ENCODE data around the gene SRRT.
"Not testable (repeated sequence)": the region's sequence is repeated elsewhere in the genome, so short reads cannot be mapped to it uniquely, and the experiment has no call there.

Gene SRRT

DNA sequence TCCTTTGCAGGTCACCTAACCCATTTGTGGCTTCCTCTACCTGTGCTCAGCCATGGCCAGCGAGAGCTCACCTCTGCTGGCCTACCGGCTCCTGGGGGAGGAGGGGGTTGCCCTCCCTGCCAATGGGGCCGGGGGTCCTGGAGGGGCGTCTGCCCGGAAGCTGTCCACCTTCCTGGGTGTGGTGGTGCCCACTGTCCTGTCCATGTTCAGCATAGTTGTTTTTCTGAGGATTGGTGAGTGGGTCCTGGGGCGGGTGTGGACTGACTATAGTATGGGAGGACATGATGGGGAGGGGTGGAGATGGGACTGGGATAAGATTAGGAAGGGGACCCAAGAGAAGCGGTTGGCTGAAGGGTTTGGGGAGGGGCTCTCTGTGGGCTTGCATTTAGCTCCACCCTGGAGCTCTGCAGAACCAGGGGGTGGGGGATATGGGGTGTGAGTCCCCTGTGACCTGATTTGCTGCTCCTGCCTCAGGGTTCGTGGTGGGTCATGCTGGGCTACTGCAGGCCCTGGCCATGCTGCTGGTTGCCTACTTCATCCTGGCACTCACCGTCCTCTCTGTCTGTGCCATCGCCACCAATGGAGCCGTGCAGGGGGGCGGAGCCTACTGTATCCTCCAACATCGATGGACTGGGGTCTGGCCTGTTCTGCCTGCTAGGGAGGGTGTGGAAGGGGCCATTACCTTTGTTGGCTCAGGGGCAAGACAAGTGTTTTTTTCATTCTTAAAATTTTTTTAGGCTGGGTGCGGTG, 20.6 kb upstream of the SRRT start:
- no peak for DNase-seq (ENCODE audit: low read depth)

DNA sequence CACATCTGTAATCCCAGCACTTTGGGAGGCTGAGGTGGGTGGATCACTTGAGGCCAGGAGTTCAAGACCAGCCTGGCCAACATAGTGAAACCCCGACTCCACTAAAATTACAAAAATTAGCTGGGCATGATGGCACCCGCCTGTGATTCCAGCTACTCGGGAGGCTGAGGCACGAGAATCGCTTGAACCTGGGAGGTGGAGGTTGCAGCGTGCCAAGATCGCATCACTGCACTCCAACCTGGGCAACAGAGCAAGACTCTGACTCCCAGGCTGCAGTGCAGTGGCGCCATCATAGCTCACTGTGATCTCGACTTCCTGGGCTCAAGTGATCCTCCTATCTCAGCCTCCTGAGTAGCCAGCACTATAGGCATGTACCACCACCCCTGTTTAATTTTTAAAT, 20.0 kb upstream of the SRRT start:
- not testable (repeated sequence) for DNase-seq (ENCODE audit: low read depth)

DNA sequence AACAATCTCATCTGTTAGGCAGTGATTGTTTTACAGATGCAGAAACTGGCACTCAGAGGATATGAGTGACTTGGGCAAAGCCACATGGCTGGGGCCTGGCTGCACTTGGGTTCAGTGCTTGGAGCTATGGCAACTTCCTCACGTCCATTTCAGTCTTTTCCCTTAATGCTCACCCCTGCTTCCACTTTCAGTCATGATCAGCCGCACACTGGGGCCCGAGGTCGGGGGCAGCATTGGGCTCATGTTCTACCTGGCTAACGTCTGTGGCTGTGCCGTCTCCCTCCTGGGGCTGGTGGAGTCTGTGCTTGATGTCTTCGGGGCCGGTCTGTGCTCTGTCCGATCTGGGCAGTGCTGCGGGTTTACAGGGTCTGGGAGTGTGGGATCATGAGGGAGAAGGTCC, 19.4 kb upstream of the SRRT start:
- no peak for DNase-seq (ENCODE audit: low read depth)

DNA sequence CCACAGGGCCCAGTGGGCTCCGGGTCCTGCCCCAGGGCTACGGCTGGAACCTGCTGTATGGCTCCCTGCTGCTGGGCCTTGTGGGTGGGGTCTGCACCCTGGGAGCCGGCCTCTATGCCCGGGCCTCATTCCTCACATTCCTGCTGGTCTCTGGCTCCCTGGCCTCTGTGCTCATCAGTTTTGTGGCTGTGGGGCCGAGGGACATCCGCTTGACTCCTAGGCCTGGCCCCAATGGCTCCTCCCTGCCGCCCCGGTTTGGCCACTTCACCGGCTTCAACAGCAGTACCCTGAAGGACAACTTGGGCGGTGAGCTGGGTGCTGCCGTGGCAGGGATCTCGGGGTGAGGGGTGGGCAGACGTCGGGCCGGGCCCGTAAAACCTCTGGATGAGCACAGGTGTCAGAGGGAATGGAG, 18.0 kb upstream of the SRRT start:
- DNase-seq (ENCODE audit: low read depth) = no peak

DNA sequence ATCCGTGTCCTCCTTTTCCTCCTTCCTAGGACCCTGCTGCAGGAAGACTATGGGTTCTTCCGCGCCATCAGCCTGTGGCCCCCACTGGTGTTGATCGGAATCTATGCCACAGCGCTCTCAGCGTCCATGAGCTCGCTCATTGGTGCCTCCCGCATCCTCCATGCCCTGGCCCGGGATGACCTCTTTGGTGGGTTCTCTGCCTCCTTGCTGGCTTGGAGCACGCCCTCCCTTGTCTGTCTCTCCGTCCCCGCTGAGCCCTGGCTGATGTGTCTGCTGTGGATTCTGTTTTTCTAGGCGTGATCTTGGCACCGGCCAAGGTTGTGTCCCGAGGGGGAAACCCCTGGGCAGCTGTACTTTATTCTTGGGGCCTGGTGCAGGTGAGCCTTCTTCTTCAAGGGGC, 15.0 kb upstream of the SRRT start:
- no peak for DNase-seq (ENCODE audit: low read depth)

DNA sequence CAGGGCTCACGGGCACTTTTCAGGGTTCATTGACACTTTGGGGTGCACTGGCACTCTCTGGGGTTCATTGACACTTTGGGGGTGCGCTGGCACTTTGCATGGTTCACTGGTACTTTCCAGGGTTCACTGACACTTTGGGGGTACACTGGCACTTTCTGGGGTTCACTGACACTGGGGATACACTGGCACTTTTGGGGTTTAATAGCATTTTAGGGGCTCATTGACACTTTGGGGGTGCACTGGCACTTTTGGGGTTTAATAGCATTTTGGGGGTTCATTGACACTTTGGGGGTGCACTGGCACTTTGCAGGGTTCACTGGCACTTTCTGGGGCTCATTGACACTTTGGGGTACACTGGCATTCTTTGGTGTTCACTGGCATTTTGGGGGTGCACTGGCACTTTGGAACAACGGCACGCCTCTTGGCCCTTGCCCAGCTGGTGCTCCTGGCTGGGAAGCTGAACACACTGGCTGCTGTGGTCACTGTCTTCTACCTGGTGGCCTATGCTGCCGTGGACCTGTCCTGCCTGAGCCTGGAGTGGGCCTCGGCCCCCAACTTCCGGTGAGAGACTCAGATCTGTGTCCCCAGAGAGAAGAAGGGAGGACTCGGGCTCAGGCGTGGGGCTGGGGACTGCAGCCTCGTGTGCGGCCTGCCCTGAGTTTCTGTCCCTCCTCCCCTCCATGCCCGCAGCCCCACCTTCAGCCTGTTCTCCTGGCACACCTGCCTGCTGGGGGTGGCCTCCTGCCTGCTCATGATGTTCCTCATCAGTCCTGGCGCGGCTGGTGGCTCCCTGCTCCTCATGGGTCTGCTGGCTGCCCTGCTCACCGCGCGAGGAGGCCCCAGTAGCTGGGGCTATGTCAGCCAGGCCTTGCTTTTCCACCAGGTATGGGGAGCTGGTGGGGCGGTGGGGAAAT, 13.9 kb upstream of the SRRT start:
- DNase-seq (ENCODE audit: low read depth) = no peak

DNA sequence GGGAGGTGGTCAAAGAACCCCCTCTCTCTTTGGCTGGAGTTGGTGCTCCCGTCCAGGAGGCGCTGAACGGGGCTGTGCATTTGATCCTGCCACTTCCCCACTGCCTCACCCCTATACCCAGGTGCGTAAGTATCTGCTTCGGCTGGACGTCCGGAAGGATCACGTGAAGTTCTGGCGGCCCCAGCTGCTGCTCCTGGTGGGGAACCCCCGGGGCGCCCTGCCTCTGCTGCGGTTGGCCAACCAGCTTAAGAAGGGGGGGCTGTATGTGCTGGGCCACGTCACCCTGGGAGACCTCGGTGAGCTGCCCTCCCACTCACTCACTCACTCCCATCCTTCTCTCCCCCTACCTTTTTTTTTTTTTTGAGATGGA, 13.3 kb upstream of the SRRT start:
- DNase-seq (ENCODE audit: low read depth) = no peak

DNA sequence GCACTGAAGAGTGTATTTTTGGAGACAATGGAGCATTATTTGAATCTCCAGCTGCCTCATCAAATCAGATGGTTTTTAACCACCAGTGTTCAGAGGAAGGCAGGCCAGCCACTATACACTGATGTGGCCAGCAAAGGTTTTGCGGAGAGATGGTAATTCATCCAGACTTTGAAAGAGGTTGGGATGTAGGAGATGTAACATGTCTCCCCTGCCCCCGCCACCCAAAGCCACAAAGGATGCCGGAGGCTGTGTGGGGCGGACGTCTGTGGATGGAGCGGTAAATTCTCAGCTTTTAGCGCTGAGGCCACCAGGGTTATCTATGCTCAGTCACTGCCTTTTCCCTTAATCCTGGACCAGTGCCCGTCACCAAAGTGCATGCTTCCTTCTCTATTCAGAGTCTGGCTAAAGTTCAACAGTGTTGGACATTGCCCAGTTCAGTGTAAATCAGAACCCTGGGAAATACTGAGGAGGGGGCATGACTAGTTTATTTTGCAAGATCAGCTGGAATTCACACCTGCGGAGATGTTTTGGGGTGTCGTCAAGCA, 11.4 kb upstream of the SRRT start:
- no peak for DNase-seq (ENCODE audit: low read depth)

DNA sequence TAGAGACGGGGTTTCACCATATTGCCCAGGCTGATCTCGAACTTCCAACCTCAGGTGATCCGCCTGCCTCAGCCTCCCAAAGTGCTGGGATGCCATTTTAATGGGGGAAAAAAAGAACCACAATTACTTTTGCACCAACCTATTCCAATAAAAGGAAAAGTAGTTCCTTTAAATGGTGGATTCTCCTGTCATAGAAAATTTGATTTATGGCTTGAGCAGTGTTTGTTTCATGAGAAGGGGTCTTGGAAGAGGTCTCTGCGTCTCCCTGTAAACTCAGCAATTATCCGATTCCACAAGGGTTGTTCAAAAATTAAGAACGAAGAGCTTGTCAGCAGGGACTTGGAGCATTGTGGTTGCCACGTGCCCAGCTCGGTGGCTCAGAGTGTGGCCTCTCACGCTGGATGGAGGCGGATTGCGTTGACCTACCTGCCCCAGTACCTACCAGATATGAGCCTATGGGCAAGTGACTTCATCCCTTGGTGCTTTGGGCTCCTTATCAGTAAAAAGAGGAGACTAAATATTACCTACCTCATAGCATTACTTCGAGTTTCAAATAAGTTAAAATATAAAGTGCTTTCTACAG, 10.5 kb upstream of the SRRT start:
- no peak for DNase-seq (ENCODE audit: low read depth)

DNA sequence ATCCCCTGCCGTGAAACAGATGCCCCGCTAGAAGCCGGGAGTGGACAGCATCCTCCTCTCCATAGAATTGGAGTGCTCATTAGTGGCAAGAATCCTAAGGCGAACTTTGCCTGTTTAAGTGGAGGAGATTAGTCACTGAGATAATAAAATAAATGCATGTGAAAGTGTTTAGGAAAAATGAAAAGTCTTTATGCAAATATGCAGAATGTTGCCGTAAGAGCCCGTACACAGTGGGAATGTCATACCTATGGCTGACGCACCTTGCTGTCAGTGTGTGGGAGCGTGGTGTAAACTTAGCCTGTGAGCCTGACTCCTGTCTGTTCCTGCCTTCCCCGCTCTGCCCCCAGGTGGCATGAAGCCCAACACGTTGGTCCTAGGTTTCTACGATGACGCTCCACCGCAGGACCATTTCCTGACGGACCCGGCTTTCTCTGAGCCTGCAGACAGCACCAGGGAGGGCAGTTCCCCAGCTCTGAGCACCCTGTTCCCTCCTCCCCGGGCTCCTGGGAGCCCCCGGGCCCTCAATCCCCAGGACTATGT, 9.5 kb upstream of the SRRT start:
- DNase-seq (ENCODE audit: low read depth) = no peak

DNA sequence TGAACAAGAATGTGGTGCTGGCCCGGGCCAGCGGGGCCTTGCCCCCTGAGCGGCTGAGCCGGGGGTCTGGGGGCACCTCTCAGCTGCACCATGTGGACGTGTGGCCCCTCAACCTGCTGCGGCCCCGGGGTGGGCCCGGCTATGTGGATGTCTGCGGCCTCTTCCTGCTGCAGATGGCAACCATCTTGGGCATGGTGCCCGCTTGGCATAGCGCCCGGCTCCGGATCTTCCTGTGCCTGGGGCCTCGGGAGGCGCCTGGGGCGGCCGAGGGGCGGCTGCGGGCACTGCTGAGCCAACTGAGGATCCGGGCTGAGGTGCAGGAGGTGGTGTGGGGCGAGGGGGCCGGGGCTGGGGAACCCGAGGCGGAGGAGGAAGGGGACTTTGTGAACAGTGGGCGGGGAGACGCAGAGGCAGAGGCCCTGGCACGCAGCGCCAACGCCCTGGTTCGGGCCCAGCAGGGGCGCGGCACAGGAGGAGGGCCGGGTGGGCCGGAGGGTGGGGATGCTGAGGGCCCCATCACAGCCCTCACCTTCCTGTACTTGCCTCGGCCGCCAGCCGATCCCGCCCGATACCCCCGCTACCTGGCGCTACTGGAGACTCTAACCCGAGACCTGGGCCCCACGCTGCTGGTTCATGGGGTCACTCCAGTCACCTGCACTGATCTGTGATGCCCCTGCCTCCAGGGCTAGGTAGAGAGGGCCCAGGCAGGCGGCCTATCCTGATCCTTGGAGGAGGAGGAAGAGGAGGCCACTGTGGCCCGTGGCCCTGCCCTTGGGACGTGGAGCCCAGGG, 8.8 kb upstream of the SRRT start:
- DNase-seq (ENCODE audit: low read depth) = no peak

DNA sequence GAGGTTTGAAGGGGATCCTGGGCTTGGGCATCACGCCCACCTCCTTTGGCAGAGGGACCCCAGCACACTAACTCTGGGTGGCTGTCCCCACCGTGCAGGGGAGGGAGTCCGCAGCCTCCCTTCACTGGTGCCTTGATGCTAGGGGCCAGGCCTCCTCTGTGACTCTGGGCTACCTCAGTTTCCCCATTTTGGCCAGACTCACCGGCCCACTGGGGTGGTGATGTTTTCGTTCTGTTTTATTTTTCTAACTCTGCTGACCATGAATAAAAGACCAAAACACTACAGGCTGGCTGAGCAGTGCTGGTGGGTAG, 8.2 kb upstream of the SRRT start:
- DNase-seq (ENCODE audit: low read depth) = no peak

DNA sequence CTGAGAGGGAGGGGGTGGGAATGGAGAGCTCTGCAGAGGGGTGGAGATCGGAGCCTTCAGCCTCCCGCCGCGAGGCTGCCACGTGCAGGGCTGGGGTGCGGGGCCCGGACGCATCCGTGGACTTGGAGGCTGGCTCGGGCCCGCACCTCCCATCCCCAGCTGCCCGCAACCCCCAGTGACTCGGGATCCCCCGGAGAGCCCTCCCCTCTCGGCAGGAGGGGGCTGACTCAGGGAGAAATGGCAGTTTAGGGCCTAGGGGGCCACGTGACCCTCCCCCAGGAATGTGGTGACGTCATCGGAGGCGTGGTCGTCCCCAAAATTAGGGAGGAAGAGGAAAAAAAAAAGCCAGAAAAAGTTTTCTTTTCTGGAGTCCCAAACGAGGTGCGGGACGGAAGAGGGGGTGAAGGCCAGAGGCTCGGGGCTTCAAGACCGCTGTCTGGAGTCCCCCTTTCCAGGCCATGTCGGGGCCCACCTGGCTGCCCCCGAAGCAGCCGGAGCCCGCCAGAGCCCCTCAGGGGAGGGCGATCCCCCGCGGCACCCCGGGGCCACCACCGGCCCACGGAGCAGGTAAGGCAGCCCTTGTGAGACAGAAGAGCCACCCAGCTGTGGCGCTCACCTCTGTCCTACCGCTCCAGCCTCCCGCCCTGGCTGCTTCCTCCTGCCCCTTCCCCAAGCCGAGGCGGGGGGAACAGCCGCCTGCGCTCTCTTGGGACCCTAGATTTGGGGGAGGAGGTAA, 7.7 kb upstream of the SRRT start, which contains the start of gene TRIP6:
TSS of gene TRIP6 (plus strand) at position 348 of the 736 bp plus-strand sequence. CDS start at position 459, 111 bp downstream.
- peak; percentile 70 for DNase-seq (ENCODE audit: low read depth)

DNA sequence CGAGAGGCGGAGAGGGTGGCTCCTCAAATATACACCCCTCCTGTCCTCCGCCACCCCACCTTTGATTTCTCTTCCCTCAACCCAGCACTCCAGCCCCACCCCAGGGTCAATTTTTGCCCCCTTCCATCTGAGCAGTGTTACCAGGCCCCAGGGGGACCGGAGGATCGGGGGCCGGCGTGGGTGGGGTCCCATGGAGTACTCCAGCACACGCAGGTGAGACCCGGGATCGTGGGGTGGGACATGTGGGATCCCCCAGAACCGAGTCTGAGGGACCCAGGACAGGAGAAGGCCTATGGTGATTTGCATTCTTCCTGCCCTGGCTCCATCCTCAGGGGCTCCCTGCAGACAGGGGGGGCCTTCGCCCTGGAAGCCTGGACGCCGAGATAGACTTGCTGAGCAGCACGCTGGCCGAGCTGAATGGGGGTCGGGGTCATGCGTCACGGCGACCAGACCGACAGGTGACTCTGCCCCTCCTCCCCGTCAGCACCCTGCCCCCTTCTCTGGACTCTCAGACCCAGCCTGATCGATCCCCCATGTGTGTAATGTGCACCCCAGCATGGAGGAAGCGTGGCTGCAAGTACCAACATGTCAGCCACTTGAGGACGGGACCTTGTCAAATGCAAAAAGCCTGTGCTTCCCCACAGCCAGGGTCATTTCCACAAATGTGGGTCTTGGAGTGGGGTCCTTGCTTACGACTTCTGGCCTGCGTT, 7.0 kb upstream of the SRRT start:
- DNase-seq (ENCODE audit: low read depth) = no peak

DNA sequence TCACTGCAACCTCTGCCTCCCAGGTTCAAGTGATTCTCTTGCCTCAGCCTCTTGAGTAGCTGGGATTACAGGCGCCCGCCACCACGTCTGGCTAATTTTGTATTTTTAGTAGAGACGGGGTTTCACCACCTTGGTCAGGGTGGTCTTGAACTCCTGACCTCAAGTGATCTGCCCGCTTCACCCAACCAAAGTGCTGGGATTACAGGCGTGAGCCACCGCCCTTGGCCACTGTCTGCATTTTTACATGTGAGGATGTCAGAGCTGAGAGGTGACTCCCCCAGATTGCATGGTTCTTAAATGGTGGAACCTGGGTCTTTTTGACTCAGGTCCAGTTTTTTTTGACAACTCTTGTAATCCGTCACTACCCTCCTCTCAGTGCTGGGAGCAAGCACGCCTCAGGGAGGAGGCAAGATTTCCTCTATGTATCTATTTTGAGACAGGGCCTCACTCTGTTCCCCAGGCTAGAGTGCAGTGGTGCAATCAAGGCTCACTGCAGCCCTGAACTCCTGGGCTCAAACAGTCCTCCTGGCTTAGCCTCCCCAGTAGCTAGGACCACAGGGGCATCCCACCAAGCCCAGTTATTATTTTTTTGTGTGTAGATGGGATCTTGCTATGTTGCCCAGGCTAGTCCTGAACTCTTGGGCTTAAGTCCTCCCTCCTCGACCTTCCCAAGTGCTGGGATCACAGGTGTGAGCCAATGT, 1.2 kb upstream of the SRRT start:
- no peak for DNase-seq (ENCODE audit: low read depth)

DNA sequence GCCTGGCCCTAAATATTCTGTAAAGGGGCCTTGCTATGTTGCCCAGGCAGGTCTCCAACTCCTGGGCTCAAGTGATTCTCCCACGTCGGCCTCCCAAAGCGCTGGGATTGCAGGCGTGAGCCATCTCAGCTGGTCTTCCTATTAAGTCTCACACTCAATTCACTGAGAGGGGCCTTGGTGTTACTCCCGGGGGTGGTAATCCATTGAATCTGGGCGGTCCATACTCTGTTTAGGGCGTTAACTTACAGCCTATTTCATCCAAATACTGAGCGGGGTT, 665 bp upstream of the SRRT start:
- DNase-seq (ENCODE audit: low read depth) = no peak

DNA sequence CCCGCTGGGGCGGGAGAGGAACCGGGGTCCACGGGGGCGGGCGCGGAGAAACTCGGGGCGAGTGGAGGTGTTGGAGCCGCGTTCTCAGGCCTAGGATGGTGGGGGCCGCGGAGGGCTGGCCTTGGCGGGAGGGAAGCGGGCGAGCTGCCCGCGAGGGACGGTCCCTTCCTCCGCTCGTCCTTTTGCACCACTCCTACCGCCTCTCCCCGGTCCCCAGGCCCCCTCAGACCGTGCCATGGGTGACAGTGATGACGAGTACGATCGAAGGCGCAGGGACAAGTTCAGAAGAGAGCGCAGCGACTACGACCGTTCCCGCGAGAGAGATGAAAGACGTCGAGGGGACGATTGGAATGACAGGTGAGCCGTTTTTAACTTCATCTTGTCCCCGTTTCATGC, 451 bp downstream of the SRRT start:
- DNase-seq (ENCODE audit: low read depth) = no peak

DNA sequence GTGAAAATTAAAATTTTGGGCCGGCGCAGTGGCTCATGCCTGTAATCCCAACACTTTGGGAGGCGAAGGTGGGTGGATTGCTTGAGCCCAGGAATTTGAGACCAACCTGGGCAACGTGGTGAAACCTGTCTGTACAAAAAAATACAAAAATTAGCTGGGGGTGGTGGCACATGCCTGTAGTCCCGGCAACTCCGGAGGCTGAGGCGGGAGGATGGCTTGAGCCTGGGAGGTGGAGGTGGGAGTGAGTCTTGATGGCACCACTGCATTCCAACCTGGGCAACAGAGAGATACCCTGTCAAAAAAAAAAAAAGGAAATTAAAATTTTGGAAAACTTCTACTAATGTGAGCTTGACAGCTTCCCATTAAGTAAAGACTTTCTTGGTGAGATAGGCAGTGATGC, 3.1 kb downstream of the SRRT start:
- no peak for DNase-seq (ENCODE audit: low read depth)

DNA sequence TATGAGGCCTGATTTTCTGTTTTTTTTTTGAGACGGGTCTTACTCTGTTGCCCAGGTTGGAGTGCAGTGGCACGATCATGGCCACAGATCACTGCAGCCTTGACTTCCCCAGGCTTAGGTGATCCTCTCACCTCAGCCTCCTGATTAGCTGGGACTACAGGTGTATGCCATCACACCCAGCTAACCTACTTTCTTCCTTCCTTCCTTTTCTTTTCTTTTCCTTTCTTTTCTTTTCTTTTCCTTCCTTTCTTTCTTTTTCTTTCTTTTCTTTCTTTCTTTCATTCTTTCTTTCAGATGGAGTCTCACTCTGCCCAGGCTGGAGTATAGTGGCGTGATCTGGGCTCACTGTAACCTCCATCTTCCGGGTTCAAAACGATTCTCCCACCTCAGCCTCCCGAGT, 3.8 kb downstream of the SRRT start:
- DNase-seq (ENCODE audit: low read depth) = no peak

DNA sequence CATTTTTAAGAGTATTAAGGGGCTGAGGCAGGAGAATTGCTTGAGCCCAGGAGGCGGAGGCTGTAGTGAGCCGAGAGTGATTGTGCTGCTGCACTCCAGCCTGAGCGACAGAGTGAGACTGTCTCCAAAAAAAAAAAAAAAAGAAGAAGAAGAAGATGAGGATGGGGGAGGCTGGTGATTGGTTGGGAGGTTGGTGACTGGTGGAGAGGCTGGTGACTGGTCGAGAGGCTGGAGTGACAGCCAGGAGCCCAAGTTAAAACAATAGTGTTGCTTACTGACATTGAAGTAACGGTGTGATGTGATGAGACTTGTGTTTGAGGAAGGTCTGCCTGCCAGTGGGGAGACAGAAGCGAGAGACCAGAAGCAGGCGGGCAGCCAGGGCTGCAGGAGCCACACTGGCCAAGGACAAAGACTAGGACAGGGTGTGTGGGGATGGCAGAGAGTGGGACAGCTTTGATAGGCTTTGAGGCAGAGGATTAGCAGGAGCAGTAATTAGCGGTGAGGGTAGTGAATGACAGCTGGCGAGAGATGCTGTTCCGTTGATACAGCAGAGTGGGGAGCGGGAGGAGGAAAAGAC, 4.9 kb downstream of the SRRT start:
- DNase-seq (ENCODE audit: low read depth) = no peak

All from HS-5 (cell line).